ENCODE data around the gene PARP4. TPM values are rescaled to one million over a fixed set of nuclear protein-coding genes. Genes with fewer than 3 reads are reported as not detected.
"Not testable (repeated sequence)": the region's sequence is repeated elsewhere in the genome, so short reads cannot be mapped to it uniquely, and the experiment has no call there.

The PARP4 gene
- total RNA-seq, 2 donors from 2014 or later = 44.7 to 49.0 TPM

DNA sequence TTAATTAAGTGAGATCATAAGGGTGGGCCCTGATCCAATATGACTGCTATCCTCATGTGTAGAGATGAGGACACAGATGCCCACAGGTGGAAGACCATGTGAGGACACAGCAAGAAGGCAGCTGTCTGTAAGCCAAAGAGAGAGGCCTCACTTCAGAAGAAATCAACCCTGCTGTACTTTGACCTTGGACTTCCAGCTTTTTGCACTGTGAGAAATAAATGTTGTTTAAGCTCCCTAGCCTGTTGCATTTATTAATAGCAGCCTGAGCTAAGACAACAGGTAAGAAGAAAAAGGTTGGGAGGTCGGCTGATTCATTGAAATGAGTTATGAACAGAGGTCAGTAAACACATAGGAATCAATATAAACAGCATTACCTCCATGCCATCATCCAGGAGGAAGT is 14.8 kb downstream of the PARP4 start:
- Mint-ChIP-seq H3K4me1 (peaks cover 12% of the 10 kb centered on the region), H3K27ac (no peak overlapping the region), H3K27me3 (no peaks in the 10 kb centered on the region), H3K4me3 (no peak overlapping the region), H3K36me3 (ENCODE audit: low read depth) (peaks cover 14% of the 10 kb centered on the region)
- DNase-seq (no peak), ATAC-seq (no peak)
- H3K9me3 ChIP-seq (ENCODE audit: control insufficient read depth, low read length, poor library complexity, severe bottlenecking) = no peaks in the 10 kb centered on the region

DNA sequence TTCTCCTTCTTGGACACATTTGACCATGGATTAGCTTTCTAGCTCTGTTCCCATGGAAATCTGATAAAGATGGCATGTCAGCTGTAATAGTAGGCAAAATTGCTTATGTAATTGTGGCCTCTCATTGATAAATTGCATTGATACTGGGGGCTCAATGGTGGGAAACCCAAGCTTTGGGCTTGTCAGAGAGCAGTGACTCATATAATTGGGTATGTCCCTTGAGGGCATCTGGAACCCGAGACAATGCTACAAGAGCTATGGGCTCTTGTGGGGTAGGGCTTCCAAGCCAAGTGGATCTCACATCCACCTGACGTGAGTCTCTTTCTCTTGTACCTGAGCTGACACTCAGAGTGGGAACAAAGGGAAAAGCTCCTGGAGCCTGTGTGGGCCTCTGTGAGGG is 16.3 kb downstream of the PARP4 start:
- peaks cover 11% of the 10 kb centered on the region for H3K36me3 Mint-ChIP-seq (ENCODE audit: low read depth)
- H3K27me3 Mint-ChIP-seq, H3K4me1 Mint-ChIP-seq: not testable (repeated sequence)

GRCh38 chr13:24495151-24495729 is 17.3 kb downstream of the PARP4 start:
- DNase-seq (no peak), ATAC-seq (no peak)
- H3K4me3 Mint-ChIP-seq = no peak overlapping the region
- H3K27me3 Mint-ChIP-seq = no peaks in the 10 kb centered on the region
- H3K9me3 ChIP-seq (ENCODE audit: control insufficient read depth, low read length, poor library complexity, severe bottlenecking) = no peaks in the 10 kb centered on the region
- peaks cover 11% of the 10 kb centered on the region for H3K36me3 Mint-ChIP-seq (ENCODE audit: low read depth)
- peaks cover 4% of the 10 kb centered on the region for H3K4me1 Mint-ChIP-seq
- H3K27ac Mint-ChIP-seq = peak overlapping the region; percentile 61

More for the DNA sequence above, 16.3 kb downstream of the PARP4 start:
- H3K9me3 ChIP-seq (ENCODE audit: control insufficient read depth, low read length, poor library complexity, severe bottlenecking); ATAC-seq; H3K4me3 Mint-ChIP-seq; H3K27ac Mint-ChIP-seq; DNase-seq: not testable (repeated sequence)

DNA sequence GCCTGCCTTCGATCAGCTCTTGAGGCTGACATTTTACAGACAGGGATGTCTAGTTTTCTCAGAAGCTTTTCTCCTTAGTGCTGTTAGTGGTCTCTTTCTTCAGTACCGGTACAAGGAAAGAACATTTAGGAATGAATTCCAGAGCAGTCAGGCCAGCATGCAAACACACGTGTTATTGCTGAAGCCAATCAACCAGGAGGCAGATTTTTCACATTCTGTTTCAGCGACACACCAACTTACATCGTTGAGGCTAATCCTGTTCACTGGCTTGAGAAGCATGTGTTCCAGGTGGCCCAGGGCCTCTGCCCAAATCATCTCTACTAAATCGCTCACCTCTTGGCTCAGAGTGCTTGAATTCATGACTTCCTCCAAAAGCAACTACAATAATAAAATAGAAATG is 19.2 kb downstream of the PARP4 start:
- Mint-ChIP-seq H3K36me3 (ENCODE audit: low read depth) (peaks cover 11% of the 10 kb centered on the region), H3K27ac (no peak overlapping the region), H3K4me3 (no peak overlapping the region), H3K4me1 (peaks cover 4% of the 10 kb centered on the region), H3K27me3 (no peaks in the 10 kb centered on the region)
- ATAC-seq (no peak), DNase-seq (no peak)
- H3K9me3 ChIP-seq (ENCODE audit: control insufficient read depth, low read length, poor library complexity, severe bottlenecking) = no peaks in the 10 kb centered on the region

DNA sequence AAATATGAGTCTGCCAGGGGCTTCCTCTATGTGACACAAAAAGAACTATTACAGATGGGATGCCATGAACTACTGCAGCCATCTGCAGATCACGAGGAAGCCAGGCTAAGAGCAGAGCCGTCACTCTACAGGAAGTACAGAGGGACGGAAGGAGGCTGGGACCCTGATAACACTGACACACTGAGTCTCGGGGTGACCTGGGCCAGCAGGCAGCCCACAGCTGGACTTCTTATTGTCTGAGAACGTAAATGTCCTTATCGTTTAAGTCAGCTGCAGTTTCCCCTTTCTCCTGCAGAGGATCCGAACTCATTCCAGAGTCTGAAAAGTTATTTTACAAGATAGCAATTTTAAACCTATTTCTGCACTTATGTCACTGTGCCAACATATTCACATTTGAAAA is 20.7 kb downstream of the PARP4 start:
- H3K9me3 ChIP-seq (ENCODE audit: control insufficient read depth, low read length, poor library complexity, severe bottlenecking) = no peaks in the 10 kb centered on the region
- Mint-ChIP-seq H3K27me3 (no peaks in the 10 kb centered on the region), H3K27ac (no peak overlapping the region), H3K4me3 (no peak overlapping the region), H3K4me1 (peaks cover 4% of the 10 kb centered on the region), H3K36me3 (ENCODE audit: low read depth) (peaks cover 14% of the 10 kb centered on the region)
- DNase-seq (no peak), ATAC-seq (no peak)

GRCh38 chr13:24489721-24490120 is 22.9 kb downstream of the PARP4 start:
- H3K36me3 Mint-ChIP-seq (ENCODE audit: low read depth) = peaks cover 15% of the 10 kb centered on the region
- H3K4me1 Mint-ChIP-seq = peaks cover 4% of the 10 kb centered on the region
- DNase-seq (no peak), ATAC-seq (no peak)
- H3K9me3 ChIP-seq (ENCODE audit: control insufficient read depth, low read length, poor library complexity, severe bottlenecking) = no peaks in the 10 kb centered on the region
- H3K27me3 Mint-ChIP-seq = no peaks in the 10 kb centered on the region
- no peak overlapping the region for H3K4me3 Mint-ChIP-seq
- no peak overlapping the region for H3K27ac Mint-ChIP-seq

DNA sequence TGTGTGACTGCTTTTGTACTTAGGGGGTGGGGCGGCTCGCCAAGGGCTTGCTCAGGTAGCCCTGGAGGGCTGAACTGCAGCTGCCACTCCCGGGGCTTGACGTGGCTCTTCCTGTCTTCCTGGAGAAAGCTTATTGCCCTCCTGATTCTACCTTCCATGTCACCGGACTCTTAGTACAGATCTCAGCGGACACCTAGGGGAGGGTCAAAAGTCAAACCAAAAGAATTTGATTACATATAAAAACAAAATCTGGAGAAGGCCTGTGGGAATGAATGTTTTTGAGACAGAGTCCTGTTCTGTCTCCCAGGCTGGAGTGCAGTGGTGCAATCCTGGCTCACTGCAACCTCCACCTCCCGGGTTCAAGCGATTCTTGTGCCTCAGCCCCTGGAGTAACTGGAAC is 24.5 kb downstream of the PARP4 start:
- H3K27ac Mint-ChIP-seq; H3K36me3 Mint-ChIP-seq (ENCODE audit: low read depth); H3K27me3 Mint-ChIP-seq; H3K9me3 ChIP-seq (ENCODE audit: control insufficient read depth, low read length, poor library complexity, severe bottlenecking); H3K4me1 Mint-ChIP-seq; H3K4me3 Mint-ChIP-seq; DNase-seq; ATAC-seq: not testable (repeated sequence)

DNA sequence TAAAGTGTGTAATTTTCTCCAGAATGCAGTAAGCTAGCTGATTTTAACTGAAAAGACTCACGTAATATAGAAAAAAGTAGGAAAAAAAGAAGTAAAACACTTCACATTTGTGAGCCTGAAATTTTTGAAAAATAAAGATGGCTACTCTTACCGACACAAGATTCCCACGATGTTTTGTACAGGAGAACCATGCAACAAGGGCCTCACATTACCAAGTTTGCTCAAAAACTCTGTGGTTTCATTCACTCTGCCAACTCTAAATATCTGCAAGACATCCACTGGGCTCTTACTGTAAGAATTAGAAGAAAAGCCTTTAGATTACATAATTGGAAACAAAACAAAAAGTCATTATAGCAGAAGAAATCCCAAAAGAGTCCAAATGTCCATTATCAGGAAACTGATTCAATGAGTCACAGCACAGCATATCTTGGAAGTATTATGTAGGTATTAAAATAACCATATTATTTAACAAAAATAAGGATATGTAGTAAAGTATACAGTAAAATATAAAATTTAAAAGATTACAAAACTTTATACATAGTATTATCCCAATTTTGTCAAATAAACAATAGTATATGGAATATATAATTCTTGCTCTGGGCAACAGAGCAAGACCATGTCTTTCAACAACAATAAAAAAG is 26.4 kb downstream of the PARP4 start:
- not testable (repeated sequence) for H3K4me3 Mint-ChIP-seq; DNase-seq; H3K9me3 ChIP-seq (ENCODE audit: control insufficient read depth, low read length, poor library complexity, severe bottlenecking); H3K27ac Mint-ChIP-seq; ATAC-seq; H3K4me1 Mint-ChIP-seq; H3K27me3 Mint-ChIP-seq
- H3K36me3 Mint-ChIP-seq (ENCODE audit: low read depth) = peaks cover 12% of the 10 kb centered on the region

DNA sequence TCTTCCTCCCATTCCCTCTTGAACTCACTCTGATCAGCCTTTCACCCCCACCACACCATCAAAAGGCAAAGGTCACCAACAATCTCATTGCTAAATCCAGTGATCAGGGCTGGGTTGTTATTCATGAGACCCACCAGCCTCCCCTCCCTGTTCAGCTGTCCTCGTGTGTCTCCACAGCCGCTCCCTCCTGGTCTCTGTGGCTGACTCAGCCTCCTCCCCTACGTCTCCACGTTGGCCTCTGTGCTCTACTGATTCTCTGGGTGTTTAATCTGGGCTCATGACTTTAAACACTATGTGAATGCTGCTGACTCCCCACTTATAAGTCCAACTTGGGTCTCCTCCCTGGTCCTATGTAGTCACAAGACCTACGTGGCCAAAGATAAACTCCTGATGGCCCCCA is 38.9 kb downstream of the PARP4 start:
- no peak overlapping the region for H3K27ac Mint-ChIP-seq

GRCh38 chr13:24472129-24472528 is 40.4 kb downstream of the PARP4 start:
- not testable (repeated sequence) for H3K9me3 ChIP-seq (ENCODE audit: control insufficient read depth, low read length, poor library complexity, severe bottlenecking)

More for the DNA sequence above, 38.9 kb downstream of the PARP4 start:
- H3K4me3 Mint-ChIP-seq = no peak overlapping the region
- no peaks in the 10 kb centered on the region for H3K27me3 Mint-ChIP-seq
- H3K9me3 ChIP-seq (ENCODE audit: control insufficient read depth, low read length, poor library complexity, severe bottlenecking) = no peaks in the 10 kb centered on the region
- H3K4me1 Mint-ChIP-seq = peaks cover 5% of the 10 kb centered on the region
- DNase-seq (no peak), ATAC-seq (no peak)
- peaks cover 26% of the 10 kb centered on the region for H3K36me3 Mint-ChIP-seq (ENCODE audit: low read depth)

DNA sequence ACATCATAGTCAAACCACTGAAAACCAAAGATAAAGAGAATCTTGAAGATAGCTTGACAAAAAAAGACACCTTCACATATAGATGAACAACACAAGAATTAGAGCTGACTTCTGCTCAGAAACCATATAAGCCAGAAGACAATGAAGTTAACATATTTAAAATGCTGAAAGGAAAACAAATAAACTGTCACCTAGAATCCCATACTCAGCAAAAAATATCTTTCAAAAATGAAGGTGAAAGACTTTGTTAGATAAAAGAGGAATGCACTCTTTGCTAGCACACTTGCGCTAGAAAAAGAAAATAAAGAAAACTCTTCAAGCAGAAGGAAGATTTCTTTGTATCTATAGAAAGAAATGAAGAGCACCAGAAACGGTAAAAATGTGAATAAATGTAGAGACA is 49.5 kb downstream of the PARP4 start:
- DNase-seq = no peak
- peaks cover 14% of the 10 kb centered on the region for H3K36me3 Mint-ChIP-seq (ENCODE audit: low read depth)
- peak overlapping the region; percentile 90 for H3K27ac Mint-ChIP-seq
- no peaks in the 10 kb centered on the region for H3K9me3 ChIP-seq (ENCODE audit: control insufficient read depth, low read length, poor library complexity, severe bottlenecking)
- no peaks in the 10 kb centered on the region for H3K27me3 Mint-ChIP-seq
- no peak for ATAC-seq
- H3K4me3 Mint-ChIP-seq = no peak overlapping the region
- H3K4me1 Mint-ChIP-seq = peaks cover 35% of the 10 kb centered on the region

More at GRCh38 chr13:24472129-24472528, 40.4 kb downstream of the PARP4 start:
- H3K4me1 Mint-ChIP-seq, H3K27me3 Mint-ChIP-seq, H3K27ac Mint-ChIP-seq, ATAC-seq, DNase-seq, H3K4me3 Mint-ChIP-seq: not testable (repeated sequence)
- H3K36me3 Mint-ChIP-seq (ENCODE audit: low read depth) = peaks cover 27% of the 10 kb centered on the region

- H3K9me3 ChIP-seq (ENCODE audit: control insufficient read depth, low read length, poor library complexity, severe bottlenecking) = no peaks in the 10 kb centered on the region
- Mint-ChIP-seq H3K4me3 (no peak overlapping the region), H3K27ac (no peak overlapping the region), H3K27me3 (no peaks in the 10 kb centered on the region), H3K36me3 (ENCODE audit: low read depth) (peaks cover 11% of the 10 kb centered on the region), H3K4me1 (peaks cover 32% of the 10 kb centered on the region)
- no peak for ATAC-seq
- DNase-seq = no peak
Measured at GRCh38 chr13:24460256-24460655, 52.3 kb downstream of the PARP4 start.

GRCh38 chr13:24459726-24460125 is 52.9 kb downstream of the PARP4 start:
- H3K4me1 Mint-ChIP-seq = peaks cover 28% of the 10 kb centered on the region
- H3K36me3 Mint-ChIP-seq (ENCODE audit: low read depth) = peaks cover 10% of the 10 kb centered on the region
- ATAC-seq (no peak), DNase-seq (no peak)
- H3K9me3 ChIP-seq (ENCODE audit: control insufficient read depth, low read length, poor library complexity, severe bottlenecking) = no peaks in the 10 kb centered on the region
- H3K27ac Mint-ChIP-seq = peak overlapping the region; percentile 37
- no peaks in the 10 kb centered on the region for H3K27me3 Mint-ChIP-seq
- H3K4me3 Mint-ChIP-seq = no peak overlapping the region

DNA sequence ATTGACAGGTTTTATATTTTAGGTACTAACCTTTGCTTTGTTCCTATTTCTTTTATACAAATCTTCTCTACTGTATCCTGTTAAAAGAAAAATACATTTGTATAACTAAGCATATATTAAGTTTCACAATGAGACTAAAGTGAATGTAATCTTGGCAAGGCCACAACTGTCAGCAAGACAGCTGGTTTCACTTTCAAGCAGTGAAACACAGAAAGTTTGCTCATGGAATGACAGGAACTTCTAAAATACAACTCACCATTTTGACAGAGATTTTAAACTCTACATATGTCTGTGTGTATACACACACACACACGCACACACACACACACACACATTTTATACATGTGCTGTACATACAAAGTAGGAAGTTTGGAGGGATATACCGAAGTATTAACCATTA is 53.3 kb downstream of the PARP4 start:
- ATAC-seq = no peak
- no peaks in the 10 kb centered on the region for H3K9me3 ChIP-seq (ENCODE audit: control insufficient read depth, low read length, poor library complexity, severe bottlenecking)
- H3K4me1 Mint-ChIP-seq = peaks cover 25% of the 10 kb centered on the region
- no peaks in the 10 kb centered on the region for H3K27me3 Mint-ChIP-seq
- H3K27ac Mint-ChIP-seq = peak overlapping the region; percentile 37
- H3K4me3 Mint-ChIP-seq = no peak overlapping the region
- peaks cover 10% of the 10 kb centered on the region for H3K36me3 Mint-ChIP-seq (ENCODE audit: low read depth)
- DNase-seq = no peak

Data from T-helper 17 cell (primary cell).